ENCODE measurements around the gene USP28. TPM values are rescaled to one million over a fixed set of nuclear protein-coding genes. Genes with fewer than 3 reads are reported as not detected.

The USP28 gene
- total RNA-seq, 1 donor from 2014 or later: 35.0 TPM

GRCh38 chr11:113814181-113814580 lies 61.2 kb downstream of the USP28 start:
- peaks cover 22% of the 10 kb centered on the region for H3K4me1 Mint-ChIP-seq (ENCODE audit: low read depth, unreplicated experiment)
- Histone ChIP-seq H3K36me3 (ENCODE audit: insufficient read depth, low read length) (peaks cover 5% of the 10 kb centered on the region), H3K27ac (ENCODE audit: low read depth, low read length) (no peak overlapping the region), H2AFZ (ENCODE audit: low read depth, low read length) (no peak overlapping the region), H3K9ac (ENCODE audit: low read length) (no peak overlapping the region), H3K79me2 (ENCODE audit: insufficient read depth, low read length) (no peaks in the 10 kb centered on the region), H3K9me3 (ENCODE audit: insufficient read depth, low read depth, low read length) (no peaks in the 10 kb centered on the region), H3K27me3 (ENCODE audit: insufficient read depth, low read length) (no peaks in the 10 kb centered on the region), H4K20me1 (ENCODE audit: insufficient read depth, low read length) (no peaks in the 10 kb centered on the region), H3K4me1 (ENCODE audit: insufficient read depth, low read length) (no peaks in the 10 kb centered on the region), H3K4me3 (ENCODE audit: insufficient read depth, low read depth, low read length) (no peak overlapping the region), H3K4me2 (ENCODE audit: low read length) (no peak overlapping the region)
- TF ChIP-seq EZH2 (IDR thresholded peaks at IDR 0.05; ENCODE audit: insufficient read depth, low read length) (no peak), CTCF (IDR thresholded peaks at IDR 0.05; ENCODE audit: insufficient read depth, low read depth, low read length) (no peak)
- no peak overlapping the region for H3K4me3 Mint-ChIP-seq (ENCODE audit: unreplicated experiment)
- FAIRE-seq: no peak
- DNase-seq (ENCODE audit: low read depth): no peak
- H3K27me3 Mint-ChIP-seq (ENCODE audit: low read depth, unreplicated experiment): no peaks in the 10 kb centered on the region
- no peaks in the 10 kb centered on the region for H3K9me3 Mint-ChIP-seq (ENCODE audit: unreplicated experiment)
- H3K27ac Mint-ChIP-seq (ENCODE audit: unreplicated experiment): no peak overlapping the region
- H3K36me3 Mint-ChIP-seq (ENCODE audit: low read depth, unreplicated experiment): peaks cover 8% of the 10 kb centered on the region

- Histone ChIP-seq H3K27ac (ENCODE audit: low read depth, low read length) (no peak overlapping the region), H3K4me1 (ENCODE audit: insufficient read depth, low read length) (no peaks in the 10 kb centered on the region), H3K9ac (ENCODE audit: low read length) (no peak overlapping the region), H3K4me2 (ENCODE audit: low read length) (no peak overlapping the region), H3K36me3 (ENCODE audit: insufficient read depth, low read length) (peaks cover 8% of the 10 kb centered on the region), H3K4me3 (ENCODE audit: insufficient read depth, low read depth, low read length) (no peak overlapping the region), H3K9me3 (ENCODE audit: insufficient read depth, low read depth, low read length) (no peaks in the 10 kb centered on the region), H4K20me1 (ENCODE audit: insufficient read depth, low read length) (no peaks in the 10 kb centered on the region), H3K79me2 (ENCODE audit: insufficient read depth, low read length) (no peaks in the 10 kb centered on the region), H2AFZ (ENCODE audit: low read depth, low read length) (no peak overlapping the region), H3K27me3 (ENCODE audit: insufficient read depth, low read length) (no peaks in the 10 kb centered on the region)
- H3K36me3 Mint-ChIP-seq (ENCODE audit: low read depth, unreplicated experiment): peaks cover 13% of the 10 kb centered on the region
- no peaks in the 10 kb centered on the region for H3K27me3 Mint-ChIP-seq (ENCODE audit: low read depth, unreplicated experiment)
- H3K27ac Mint-ChIP-seq (ENCODE audit: unreplicated experiment): no peak overlapping the region
- TF ChIP-seq EZH2 (IDR thresholded peaks at IDR 0.05; ENCODE audit: insufficient read depth, low read length): no peak
- no peak for TF ChIP-seq CTCF (IDR thresholded peaks at IDR 0.05; ENCODE audit: insufficient read depth, low read depth, low read length)
- no peak overlapping the region for H3K4me3 Mint-ChIP-seq (ENCODE audit: unreplicated experiment)
- H3K9me3 Mint-ChIP-seq (ENCODE audit: unreplicated experiment): no peaks in the 10 kb centered on the region
- peaks cover 17% of the 10 kb centered on the region for H3K4me1 Mint-ChIP-seq (ENCODE audit: low read depth, unreplicated experiment)
- FAIRE-seq (no peak), DNase-seq (ENCODE audit: low read depth) (no peak)
Measured at GRCh38 chr11:113808931-113809330, 66.4 kb downstream of the USP28 start.

GRCh38 chr11:113806406-113806805 lies 69.0 kb downstream of the USP28 start:
- no peaks in the 10 kb centered on the region for H3K27me3 Mint-ChIP-seq (ENCODE audit: low read depth, unreplicated experiment)
- H3K27me3 ChIP-seq (ENCODE audit: insufficient read depth, low read length): no peaks in the 10 kb centered on the region
- DNase-seq (ENCODE audit: low read depth): no peak
- no peaks in the 10 kb centered on the region for H3K9me3 Mint-ChIP-seq (ENCODE audit: unreplicated experiment)
- H3K4me2 ChIP-seq (ENCODE audit: low read length): no peak overlapping the region
- no peaks in the 10 kb centered on the region for H4K20me1 ChIP-seq (ENCODE audit: insufficient read depth, low read length)
- H2AFZ ChIP-seq (ENCODE audit: low read depth, low read length): no peak overlapping the region
- peaks cover 6% of the 10 kb centered on the region for H3K4me1 Mint-ChIP-seq (ENCODE audit: low read depth, unreplicated experiment)
- no peaks in the 10 kb centered on the region for H3K79me2 ChIP-seq (ENCODE audit: insufficient read depth, low read length)
- no peak overlapping the region for H3K4me3 ChIP-seq (ENCODE audit: insufficient read depth, low read depth, low read length)
- no peaks in the 10 kb centered on the region for H3K4me1 ChIP-seq (ENCODE audit: insufficient read depth, low read length)
- no peak overlapping the region for H3K27ac ChIP-seq (ENCODE audit: low read depth, low read length)
- FAIRE-seq: no peak
- no peaks in the 10 kb centered on the region for H3K9me3 ChIP-seq (ENCODE audit: insufficient read depth, low read depth, low read length)
- H3K9ac ChIP-seq (ENCODE audit: low read length): no peak overlapping the region
- no peak overlapping the region for H3K27ac Mint-ChIP-seq (ENCODE audit: unreplicated experiment)
- TF ChIP-seq CTCF (IDR thresholded peaks at IDR 0.05; ENCODE audit: insufficient read depth, low read depth, low read length) (peak; percentile 30), EZH2 (IDR thresholded peaks at IDR 0.05; ENCODE audit: insufficient read depth, low read length) (no peak)
- no peak overlapping the region for H3K4me3 Mint-ChIP-seq (ENCODE audit: unreplicated experiment)
- peaks cover 7% of the 10 kb centered on the region for H3K36me3 ChIP-seq (ENCODE audit: insufficient read depth, low read length)
- peaks cover 15% of the 10 kb centered on the region for H3K36me3 Mint-ChIP-seq (ENCODE audit: low read depth, unreplicated experiment)
